Fibroblast of gingiva (primary cell): ENCODE data around the gene NTRK3.

Experiments
- DNase-seq: peaks from one replicate; pipeline ENCODE4 v3.0.0-alpha.2; 2011; ENCODE audit warnings: low read depth

NTRK3 gene

DNA sequence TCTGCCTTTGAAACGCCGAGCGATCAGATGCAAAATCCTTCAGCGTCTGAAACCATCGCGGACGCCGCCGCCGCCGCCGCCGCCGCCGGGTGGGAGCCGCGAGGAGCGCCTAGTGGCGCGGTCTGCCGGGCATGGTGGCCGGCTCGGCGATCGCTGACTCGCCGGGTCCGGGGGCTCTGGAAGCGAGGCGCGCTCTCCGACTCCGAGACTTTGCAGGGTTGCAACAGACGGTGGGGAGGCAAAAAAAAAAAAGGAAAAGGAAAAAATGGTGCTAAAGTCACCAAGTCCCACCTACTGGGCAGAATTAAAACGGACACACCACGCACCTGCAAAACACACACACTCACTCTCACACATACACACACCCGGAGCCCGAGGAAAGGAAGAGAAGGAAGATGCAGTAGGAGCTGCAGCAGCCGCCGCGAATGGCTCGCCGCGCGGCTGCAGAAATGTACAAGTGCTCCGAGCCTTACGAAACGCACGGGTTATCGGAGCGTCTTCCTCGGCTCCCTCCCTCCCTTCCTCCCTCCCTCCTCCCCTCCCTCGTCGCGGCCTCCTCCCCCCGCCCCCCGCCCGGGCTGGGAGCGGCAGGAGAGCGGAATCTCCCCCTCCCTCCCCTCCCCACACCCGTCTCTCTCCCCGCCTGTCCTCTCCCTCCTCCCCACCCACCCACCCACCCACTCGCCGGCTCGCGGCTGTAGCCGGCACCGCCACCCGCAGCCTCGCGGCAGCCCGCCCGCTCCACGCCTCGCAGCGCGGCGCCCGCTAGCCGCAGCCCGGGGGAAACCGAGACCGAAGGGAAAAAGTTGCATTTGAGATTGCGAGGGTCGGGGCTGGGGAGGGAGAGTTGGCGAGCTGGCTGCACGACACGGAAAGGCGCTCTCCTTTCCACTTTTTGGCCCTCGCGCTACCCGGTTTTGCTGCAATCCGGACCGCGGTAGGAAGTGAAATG, at the start of gene NTRK3:
NTRK3 (minus strand) TSS at position 461 of the 952 bp plus-strand sequence. CDS start 586 bp downstream, outside the sequence.
- DNase-seq: no peak

DNA sequence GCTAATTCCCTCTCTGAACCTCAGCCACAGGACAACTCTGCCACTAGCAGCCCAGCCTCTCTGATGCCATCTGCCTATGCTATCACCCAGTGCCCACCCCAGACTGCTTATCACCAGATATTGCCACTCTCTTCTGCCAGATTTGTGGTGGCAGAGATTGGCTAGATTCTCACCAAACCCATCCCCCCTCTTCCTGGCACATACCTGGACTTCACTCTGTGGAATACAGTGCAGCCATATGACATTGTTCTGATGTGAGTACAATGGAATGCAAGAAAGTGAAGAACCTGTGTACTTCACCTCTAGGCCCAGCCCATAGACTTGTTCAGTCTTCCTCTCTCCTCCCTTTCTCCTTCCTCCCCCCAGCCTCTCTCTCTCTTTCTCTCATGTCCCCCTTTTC, 46.9 kb upstream of the NTRK3 start:
- DNase-seq: no peak

DNA sequence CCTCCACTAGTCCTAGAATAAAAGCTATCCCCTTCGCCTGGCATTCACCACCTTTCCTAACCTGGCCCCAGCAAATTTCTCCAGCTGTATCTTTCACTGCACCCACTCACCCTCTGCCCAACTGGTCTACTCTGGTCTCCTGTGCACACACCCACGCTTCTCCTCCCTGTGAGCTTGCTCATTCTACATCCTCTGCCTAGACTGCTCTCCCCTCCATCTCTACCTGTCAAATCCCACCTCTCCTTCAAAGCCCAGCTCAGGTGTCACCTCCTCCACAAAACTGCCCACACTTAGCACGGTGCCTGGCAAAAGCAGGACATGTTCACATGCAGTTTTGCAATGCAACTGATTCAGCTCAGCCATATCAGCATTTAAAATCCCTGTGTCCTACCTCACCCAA, 45.8 kb upstream of the NTRK3 start:
- DNase-seq: no peak

GRCh38 chr15:88301311-88301710, 44.8 kb upstream of the NTRK3 start:
- DNase-seq: no peak

DNA sequence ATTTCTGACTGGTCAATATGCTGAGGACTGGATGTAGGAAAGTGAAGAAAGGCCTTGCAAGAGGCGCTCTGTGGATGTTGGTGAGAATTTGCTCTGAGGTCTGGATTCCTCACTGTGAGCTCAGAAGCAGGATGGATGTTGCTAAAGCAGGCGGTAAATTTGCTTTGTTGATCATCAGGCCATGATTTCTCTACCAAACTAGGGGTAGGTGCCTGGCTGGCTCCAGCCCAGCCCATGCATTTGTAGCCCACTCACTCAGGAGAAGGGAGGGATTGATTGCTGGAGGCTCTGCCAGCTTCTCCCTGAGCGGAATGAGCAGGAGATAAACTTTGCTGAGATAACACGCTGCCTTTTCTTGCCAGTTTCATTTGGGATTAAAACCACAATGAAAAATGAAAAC, 44.3 kb upstream of the NTRK3 start:
- no peak for DNase-seq

- no peak for DNase-seq
Measured at GRCh38 chr15:88300089-88300488, 43.5 kb upstream of the NTRK3 start.

- DNase-seq: no peak
Measured at GRCh38 chr15:88299497-88299896, 43.0 kb upstream of the NTRK3 start.

DNA sequence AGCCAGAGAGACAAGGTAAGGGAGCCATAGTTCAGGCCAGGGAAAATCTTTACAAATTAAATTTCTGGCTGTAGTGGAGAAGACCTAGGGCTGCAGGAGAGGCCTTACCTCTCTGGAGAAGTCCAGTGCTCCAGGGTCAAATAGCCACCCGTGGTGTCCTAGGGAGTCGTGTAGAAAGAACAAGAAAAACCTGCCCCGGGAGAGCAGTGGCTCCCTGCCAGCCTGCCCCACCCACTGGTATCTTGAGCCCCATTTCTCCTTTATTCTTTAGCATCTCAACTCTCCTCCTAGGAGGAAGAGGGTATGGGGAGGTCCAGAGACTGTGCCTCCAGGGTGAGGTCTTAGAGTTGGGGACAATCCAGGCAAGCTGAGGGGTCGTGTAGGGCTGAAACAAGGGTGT, 32.1 kb upstream of the NTRK3 start:
- DNase-seq: no peak

- no peak for DNase-seq
Measured at GRCh38 chr15:88288206-88288605, 31.7 kb upstream of the NTRK3 start.

DNA sequence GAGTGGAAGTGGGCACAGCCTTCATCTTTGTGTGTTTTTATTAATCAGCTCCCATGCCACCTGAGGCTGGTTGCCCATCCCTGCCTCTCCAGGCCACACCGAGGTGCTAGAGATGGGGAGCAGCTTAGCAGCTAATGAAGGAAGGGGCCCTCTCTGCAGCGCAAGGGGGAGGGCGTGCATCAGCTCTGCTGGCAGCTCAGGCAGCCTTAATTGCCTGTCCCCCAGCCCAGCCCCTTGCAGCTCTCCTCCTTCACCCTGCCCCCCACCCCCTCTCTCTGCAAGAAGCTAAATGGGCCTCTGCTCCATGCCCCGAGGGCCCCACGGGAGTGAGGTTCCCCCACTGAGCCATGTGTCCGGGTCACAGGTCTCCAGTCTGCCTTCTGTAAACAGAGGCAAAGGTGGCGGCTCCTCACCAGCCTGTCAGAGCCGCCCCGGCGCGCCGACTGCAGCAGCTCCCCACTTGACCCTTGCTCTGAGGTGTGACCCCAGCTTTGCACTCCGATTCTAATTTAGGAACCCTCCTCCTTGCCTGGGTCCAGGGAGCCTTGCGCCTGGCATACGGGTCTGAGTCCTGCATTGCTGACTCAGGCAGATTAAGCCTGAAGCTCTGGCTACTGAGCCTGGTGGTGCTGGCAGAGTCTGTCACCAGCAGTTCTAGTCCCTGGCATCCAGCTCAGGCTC, 27.9 kb upstream of the NTRK3 start:
- no peak for DNase-seq

GRCh38 chr15:88282614-88283013, 26.1 kb upstream of the NTRK3 start:
- DNase-seq: no peak

- DNase-seq: no peak
Measured at GRCh38 chr15:88276821-88277410, 20.4 kb upstream of the NTRK3 start.

DNA sequence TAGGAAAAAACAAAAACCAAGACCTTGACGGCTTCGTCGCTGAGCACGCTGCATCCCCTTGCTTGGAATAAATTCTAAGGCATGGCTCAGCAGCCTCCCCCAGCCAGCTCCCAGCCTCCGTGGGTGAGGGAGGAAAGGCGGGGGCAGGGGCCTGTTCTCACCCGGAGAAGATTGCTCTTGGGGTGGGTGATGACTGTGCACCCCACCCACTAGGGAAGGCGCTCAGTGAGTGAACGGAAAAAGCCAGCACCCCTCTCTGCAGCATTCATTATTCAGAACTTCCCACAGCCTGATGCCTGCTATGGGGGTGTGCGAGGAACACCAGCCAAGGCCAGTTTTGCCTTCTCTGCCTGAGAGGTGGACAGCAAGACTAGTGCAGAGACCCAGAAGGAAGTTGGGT, 19.3 kb upstream of the NTRK3 start:
- DNase-seq: no peak

DNA sequence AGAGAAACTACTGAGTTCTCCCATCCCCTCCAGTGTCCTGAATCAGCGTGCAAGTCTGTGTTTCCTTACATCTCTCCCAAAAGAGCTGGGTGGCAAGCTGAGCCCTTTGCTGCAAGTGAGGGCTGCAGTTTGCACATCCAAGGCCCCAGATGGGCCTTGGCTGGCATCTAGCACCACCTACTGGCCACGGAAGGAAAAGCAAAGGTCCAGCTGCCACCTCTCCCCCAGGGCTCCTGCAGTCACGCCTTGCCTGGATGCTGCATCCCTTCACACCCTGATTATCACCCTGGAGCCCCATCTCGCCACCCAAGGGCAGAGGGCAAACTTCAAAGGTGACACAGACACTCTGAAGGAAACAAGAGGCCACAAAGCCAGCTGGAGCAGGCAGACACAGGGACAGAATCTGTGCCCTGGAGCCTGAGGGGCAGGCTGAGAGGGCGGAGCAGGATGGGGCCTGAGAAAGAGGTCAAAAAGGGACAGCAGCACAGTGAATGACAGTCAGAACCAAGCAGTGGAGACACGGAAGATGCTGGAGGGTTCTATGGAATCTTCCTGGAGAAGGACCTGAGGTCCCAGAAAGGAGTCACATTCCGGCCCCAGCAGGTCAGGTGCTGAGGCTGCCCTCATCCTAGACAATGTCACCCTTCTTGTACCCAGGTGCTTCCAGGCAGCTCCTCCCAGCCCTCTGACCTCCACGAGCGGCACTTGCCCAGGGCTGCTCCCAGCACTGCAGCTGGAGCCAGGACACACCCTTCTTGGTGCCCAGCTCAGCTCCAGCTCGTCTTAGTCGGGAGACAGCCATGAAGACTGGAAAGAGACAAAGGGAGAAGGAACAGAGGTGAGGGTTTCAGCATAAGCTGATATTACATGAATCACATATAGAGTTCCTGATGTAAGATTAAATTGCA, 18.3 kb upstream of the NTRK3 start:
- DNase-seq: peak; percentile 9

DNA sequence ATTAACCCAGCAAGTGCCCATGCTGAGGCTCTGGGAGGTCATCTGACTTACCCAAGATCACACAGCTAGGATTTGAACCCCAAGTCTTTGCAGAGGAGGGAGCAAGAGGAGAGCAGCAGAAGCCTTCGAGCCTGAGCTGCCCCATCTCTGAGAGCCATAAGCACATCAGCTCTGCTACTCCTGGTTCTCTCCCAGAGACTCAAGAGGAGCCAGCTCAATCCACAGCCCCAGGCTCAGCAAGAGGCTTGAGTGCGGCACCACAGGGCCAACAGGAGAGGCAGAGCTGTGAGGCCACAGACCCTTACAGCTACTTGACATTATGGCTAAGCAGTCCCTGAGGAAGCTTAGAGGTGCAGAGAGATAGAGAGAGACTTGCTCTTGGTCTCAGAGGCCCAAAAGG, 15.9 kb upstream of the NTRK3 start:
- DNase-seq: no peak

GRCh38 chr15:88269356-88270062, 13.0 kb upstream of the NTRK3 start:
- no peak for DNase-seq

DNA sequence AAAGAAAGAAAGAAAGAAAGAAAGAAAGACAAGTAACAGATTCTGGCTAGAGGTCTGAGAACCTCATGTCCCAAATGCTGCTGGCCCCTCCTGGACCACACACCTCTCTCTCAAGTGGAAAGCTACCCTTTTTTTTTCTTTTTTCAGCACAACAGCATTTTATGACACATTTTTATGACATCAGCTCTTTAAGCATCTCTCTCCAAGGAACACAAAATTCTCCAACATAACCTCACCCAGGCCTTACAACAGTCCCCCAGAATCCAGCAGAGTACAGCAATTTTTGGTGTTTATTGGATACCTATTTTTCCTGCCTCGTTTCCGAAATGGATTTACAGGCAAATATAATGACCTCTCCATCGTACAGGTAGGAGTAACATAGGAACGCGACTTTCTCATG, 11.2 kb upstream of the NTRK3 start:
- no peak for DNase-seq

DNA sequence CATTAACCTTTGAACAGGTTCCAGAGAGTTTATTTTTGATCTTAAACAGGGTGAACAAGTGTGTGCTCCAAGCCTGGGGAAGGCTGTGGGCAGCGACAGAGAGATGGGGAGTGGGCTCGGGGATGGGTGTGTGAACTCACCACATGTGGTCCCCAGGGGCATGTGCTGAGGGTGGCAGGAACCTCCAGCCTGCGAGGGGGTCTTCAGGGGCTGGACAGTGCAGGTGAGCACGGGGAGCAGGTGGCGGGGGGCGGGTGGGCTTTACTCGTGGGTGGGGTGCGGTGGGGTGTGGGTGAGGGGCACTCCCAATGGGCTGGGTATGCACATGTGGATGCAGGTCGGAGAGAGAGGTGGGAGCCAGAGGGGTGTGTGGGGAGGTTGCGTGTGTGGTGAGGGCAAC, 9.6 kb upstream of the NTRK3 start:
- DNase-seq: no peak

GRCh38 chr15:88264622-88265021, 8.1 kb upstream of the NTRK3 start:
- no peak for DNase-seq

DNA sequence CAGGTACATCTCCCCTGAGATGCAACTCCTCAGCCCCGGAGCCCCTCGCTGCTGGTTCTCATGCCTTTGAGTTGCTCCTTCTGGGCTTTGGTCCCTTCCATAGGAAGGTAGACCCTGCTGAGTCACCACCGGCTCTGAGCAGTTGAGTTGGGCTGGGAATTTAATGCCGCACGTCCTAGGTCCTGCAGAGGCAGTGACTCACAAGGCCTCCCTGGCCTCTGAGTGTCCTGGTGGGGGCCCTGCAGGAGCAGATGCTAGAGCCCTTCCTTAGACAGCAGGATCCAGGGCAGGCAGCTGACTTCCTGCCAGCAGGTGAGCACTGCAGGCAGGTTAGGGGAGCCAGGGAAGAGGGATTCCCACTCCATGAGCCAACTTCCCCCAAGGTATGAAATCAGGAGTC, 5.5 kb upstream of the NTRK3 start:
- DNase-seq: no peak

GRCh38 chr15:88258093-88258641, 1.6 kb upstream of the NTRK3 start:
- no peak for DNase-seq
